Activated CD4-positive, alpha-beta T cell treated with anti-CD3 and anti-CD28 coated beads for 36 hours (primary cell): ENCODE measurements around the gene DPCD. TPM values are rescaled to one million over a fixed set of nuclear protein-coding genes. Genes with fewer than 3 reads are reported as not detected.

Source experiments
- ATAC-seq: fragments of 200-7000 bp; cut with Tn5 transposase; one replicate; pipeline ENCODE4 v1.10.0; 2021; ENCODE audit warnings: mild to moderate bottlenecking, moderate library complexity
- CTCF ChIA-PET: fragments of 350-600 bp; sonication (Branson Sonifier 250); formaldehyde crosslinking; loops from one replicate; lab custom pipeline; 2021; ENCODE audit warnings: antibody characterized with exemption; lab: Charles Lee
- POLR2A ChIA-PET: fragments of 350-600 bp; sonication (Branson Sonifier 250); formaldehyde crosslinking; loops from one replicate; lab custom pipeline; 2021; ENCODE audit warnings: antibody characterized with exemption, inconsistent platforms; lab: Charles Lee
- DNase-seq: peaks from one replicate; pipeline ENCODE4 v3.0.0-alpha.2; 2020
- H3K27ac Mint-ChIP-seq: one replicate; pipeline ENCODE4 v1.8.0; 2021; ENCODE audit warnings: mixed read lengths
- H3K27me3 Mint-ChIP-seq: one replicate; pipeline ENCODE4 v1.8.0; 2021; ENCODE audit warnings: mixed read lengths
- H3K36me3 Mint-ChIP-seq: one replicate; pipeline ENCODE4 v1.8.0; 2021; ENCODE audit warnings: low read depth, mixed read lengths
- H3K4me1 Mint-ChIP-seq: one replicate; pipeline ENCODE4 v1.8.0; 2021; ENCODE audit warnings: mixed read lengths
- H3K4me3 Mint-ChIP-seq: one replicate; pipeline ENCODE4 v1.8.0; 2021; ENCODE audit warnings: mild to moderate bottlenecking, moderate library complexity, mixed read lengths
- H3K9me3 Mint-ChIP-seq: one replicate; pipeline ENCODE4 v1.8.0; 2021; ENCODE audit warnings: low read depth, mixed read lengths
- intact Hi-C, 2 experiments: fragments of 100-400 bp; cut with DNase I in 1 of 2; cut with micrococcal nuclease in 1 of 2; formaldehyde crosslinking; loops; one replicate each; pipeline versions ENCODE4 v1.14.2 to v1.15.1; 2022 to 2024; cut with DNase I, micrococcal nuclease
- microRNA-seq: library from miRNA; unstranded; fragments of <30 nt; microRNA quantifications from one replicate; pipeline ENCODE4 v1.2.0, GENCODE V29; 2021; ENCODE audit warnings: borderline replicate concordance
- total RNA-seq, 2 experiments: library from RNA; stranded (reverse); gene quantifications; one replicate each; pipeline ENCODE4 v1.2.3, GENCODE V29; 2021

DPCD gene
- total RNA-seq, 2 experiments from 2014 or later, result 15.5 to 19.3 TPM

- intact Hi-C loops, result no loop called here
- no peak overlapping the region for H3K27ac Mint-ChIP-seq
- no peak overlapping the region for H3K4me3 Mint-ChIP-seq
- DNase-seq (no peak), ATAC-seq (no peak)
- H3K9me3 Mint-ChIP-seq, result no peaks in the 10 kb centered on the region
- ChIA-PET CTCF (interaction anchor here (0.8 kb wide), 1 partner anchor 12 kb away, joined by 3 read pairs; no protein-coding TSS in a partner anchor), POLR2A (interaction anchor here (0.6 kb wide), 1 partner anchor 104 kb away, joined by 3 read pairs; no protein-coding TSS in a partner anchor)
- no peaks in the 10 kb centered on the region for H3K4me1 Mint-ChIP-seq
- no peaks in the 10 kb centered on the region for H3K27me3 Mint-ChIP-seq
- H3K36me3 Mint-ChIP-seq, result peaks cover 19% of the 10 kb centered on the region
These were observed 61.5 kb downstream of the DPCD start for GRCh38 chr10:101649525-101650085.

DNA sequence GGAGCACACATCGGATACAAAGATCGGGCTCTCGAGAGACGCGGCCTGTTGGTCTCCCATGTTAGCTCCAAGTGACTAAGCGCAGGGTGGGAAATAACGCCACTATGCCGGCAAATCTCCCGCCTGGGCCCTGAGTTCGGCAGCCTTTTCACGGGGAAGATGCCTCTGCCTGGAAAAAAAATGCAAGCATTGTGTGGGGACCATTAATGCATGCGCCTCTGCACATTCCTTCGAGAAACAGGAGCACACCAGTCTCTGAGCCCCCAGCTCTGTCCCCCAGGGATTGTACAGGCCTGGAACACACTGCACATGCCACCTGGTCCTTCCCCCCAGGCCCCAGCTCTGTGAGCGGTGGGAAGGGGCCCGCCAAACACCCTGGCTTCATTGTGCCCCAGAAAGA lies 62.7 kb downstream of the DPCD start:
- H3K27me3 Mint-ChIP-seq, result no peaks in the 10 kb centered on the region

GRCh38 chr10:101651336-101651735 lies 63.2 kb downstream of the DPCD start:
- intact Hi-C loops, result no loop called here
- no peak for ATAC-seq
- DNase-seq, result no peak
- ChIA-PET CTCF (no interaction called here), POLR2A (no interaction called here)
- Mint-ChIP-seq H3K9me3 (no peaks in the 10 kb centered on the region), H3K4me3 (no peak overlapping the region), H3K27me3 (no peaks in the 10 kb centered on the region), H3K36me3 (peaks cover 23% of the 10 kb centered on the region), H3K27ac (no peak overlapping the region), H3K4me1 (no peaks in the 10 kb centered on the region)

More for the DNA sequence above, 62.7 kb downstream of the DPCD start:
- H3K4me1 Mint-ChIP-seq, result no peaks in the 10 kb centered on the region
- H3K4me3 Mint-ChIP-seq, result no peak overlapping the region
- POLR2A ChIA-PET, result no interaction called here
- H3K36me3 Mint-ChIP-seq, result peaks cover 23% of the 10 kb centered on the region
- ATAC-seq (no peak), DNase-seq (no peak)
- no peak overlapping the region for H3K27ac Mint-ChIP-seq
- intact Hi-C loops, result no loop called here
- H3K9me3 Mint-ChIP-seq, result no peaks in the 10 kb centered on the region
- CTCF ChIA-PET, result no interaction called here

GRCh38 chr10:101653536-101653935 lies 65.4 kb downstream of the DPCD start:
- Mint-ChIP-seq H3K4me1 (no peaks in the 10 kb centered on the region), H3K9me3 (no peaks in the 10 kb centered on the region), H3K27ac (no peak overlapping the region), H3K36me3 (peaks cover 28% of the 10 kb centered on the region), H3K4me3 (no peak overlapping the region), H3K27me3 (no peaks in the 10 kb centered on the region)
- no peak for DNase-seq
- no peak for ATAC-seq
- POLR2A ChIA-PET, result no interaction called here
- CTCF ChIA-PET, result interaction anchor here (1.1 kb wide), 1 partner anchor 29 kb away, joined by 3 read pairs; no protein-coding TSS in a partner anchor
- intact Hi-C loops, result no loop called here

DNA sequence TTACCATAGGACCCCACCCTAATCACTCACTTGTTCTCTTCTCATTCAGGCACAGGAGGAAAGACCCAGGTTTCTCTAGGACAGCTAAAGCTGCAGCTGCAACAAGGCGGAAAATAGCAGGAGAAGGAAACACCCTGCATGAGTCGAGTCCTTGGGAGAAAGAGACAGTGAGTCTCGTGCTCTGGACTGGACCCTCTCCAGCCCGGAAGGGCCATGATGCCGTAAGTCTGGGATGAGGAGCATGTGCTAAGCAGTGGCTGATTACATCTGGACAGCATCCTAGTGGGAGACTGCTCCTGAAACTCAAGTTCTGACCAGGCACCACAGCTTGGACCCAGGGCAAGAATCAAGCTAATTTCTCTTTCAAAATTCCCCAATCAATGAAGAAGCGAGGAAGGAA lies 67.4 kb downstream of the DPCD start:
- POLR2A ChIA-PET, result no interaction called here
- no peak for DNase-seq
- Mint-ChIP-seq H3K4me3 (no peak overlapping the region), H3K9me3 (no peaks in the 10 kb centered on the region), H3K27ac (no peak overlapping the region), H3K36me3 (peaks cover 23% of the 10 kb centered on the region), H3K27me3 (no peaks in the 10 kb centered on the region), H3K4me1 (no peaks in the 10 kb centered on the region)
- CTCF ChIA-PET, result interaction anchor here (0.5 to 1.3 kb wide), 2 partner anchors 15 to 745 kb away, joined by 3 read pairs; no protein-coding TSS in a partner anchor
- intact Hi-C loops, result no loop called here
- ATAC-seq, result no peak

DNA sequence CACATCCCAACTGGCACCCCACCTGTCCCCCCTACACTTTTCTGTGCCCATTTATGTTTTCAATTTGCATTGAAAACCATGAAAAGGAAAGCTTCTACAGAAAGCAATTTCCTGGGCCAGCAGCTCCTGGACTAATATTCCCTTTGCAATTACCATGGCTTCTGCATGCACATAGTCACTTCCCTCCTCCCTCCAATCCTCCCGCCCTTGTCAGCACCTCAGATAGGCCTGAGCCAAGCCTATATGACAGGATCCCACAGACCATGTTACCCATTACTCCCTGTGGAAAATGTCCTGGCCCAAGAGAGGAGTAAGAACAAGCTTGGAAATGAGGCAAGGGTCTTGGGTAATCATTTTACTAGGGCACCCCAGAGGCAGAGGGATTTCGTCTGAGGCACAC lies 68.8 kb downstream of the DPCD start:
- ChIA-PET CTCF (interaction anchor here (0.6 to 1.3 kb wide), 4 partner anchors 54 to 747 kb away, joined by 3 read pairs; no protein-coding TSS in a partner anchor), POLR2A (no interaction called here)
- Mint-ChIP-seq H3K27ac (no peak overlapping the region), H3K4me1 (no peaks in the 10 kb centered on the region), H3K36me3 (peaks cover 27% of the 10 kb centered on the region), H3K4me3 (no peak overlapping the region), H3K9me3 (no peaks in the 10 kb centered on the region), H3K27me3 (no peaks in the 10 kb centered on the region)
- no peak for ATAC-seq
- no peak for DNase-seq
- intact Hi-C loops, result no loop called here

DNA sequence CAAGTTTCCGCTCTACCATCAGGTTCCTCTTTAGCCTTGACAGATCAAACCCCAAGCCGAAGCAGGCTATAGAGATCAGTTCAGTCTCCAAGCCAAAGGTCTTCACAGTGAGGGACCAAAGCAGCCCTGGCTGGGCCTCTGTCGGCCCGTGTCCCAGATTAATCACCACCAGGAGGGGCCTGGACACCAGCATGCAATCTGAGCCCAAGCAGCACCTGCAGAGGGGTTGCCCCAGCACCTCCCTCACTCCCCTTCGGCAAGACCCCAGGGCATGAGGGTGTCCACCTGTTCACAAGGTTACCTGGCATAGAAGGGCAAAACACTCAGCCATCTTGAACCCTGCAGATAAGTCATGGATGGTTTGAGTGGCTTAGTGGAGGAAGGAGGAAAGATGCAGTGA lies 70.9 kb downstream of the DPCD start:
- POLR2A ChIA-PET, result no interaction called here
- Mint-ChIP-seq H3K27ac (no peak overlapping the region), H3K9me3 (no peaks in the 10 kb centered on the region), H3K27me3 (no peaks in the 10 kb centered on the region), H3K36me3 (peaks cover 32% of the 10 kb centered on the region), H3K4me3 (no peak overlapping the region), H3K4me1 (no peaks in the 10 kb centered on the region)
- intact Hi-C loops, result no loop called here
- no peak for DNase-seq
- no peak for ATAC-seq
- CTCF ChIA-PET, result interaction anchor here (0.6 to 0.7 kb wide), 2 partner anchors 27 to 1038 kb away, joined by 3 read pairs; no protein-coding TSS in a partner anchor

Small RNA genes lying within 50 kb of the gene (microRNA-seq; reads per million reads assigned to microRNA genes)
- gene MIR3158-1, result not detected
- gene MIR3158-2, result not detected

Other genes starting within 250 kb of the DPCD start
- gene BTRC, start 234.2 kb upstream of the DPCD start, total RNA-seq, result 10 to 100 TPM; 15.5 to 18.7 TPM
- gene POLL, start 64 bp upstream of the DPCD start, total RNA-seq, result 10 to 100 TPM; 30.2 to 31.4 TPM
- 10 to 100 TPM; 34.7 to 36.3 TPM for gene FBXW4, start 106.8 kb downstream of the DPCD start, total RNA-seq
- gene FGF8, start 187.8 kb downstream of the DPCD start, total RNA-seq, result under 1 TPM in 1 of 2 experiments, not detected in 1; 0.32 TPM
- 100 to 1,000 TPM; 207 to 214 TPM for gene NPM3, start 195.1 kb downstream of the DPCD start, total RNA-seq
- gene OGA, start 230.1 kb downstream of the DPCD start, total RNA-seq, result 100 to 1,000 TPM; 113 to 124 TPM